Retina (tissue), 1 donor: Measurements from ENCODE around the gene PTGR1.
"Not testable (repeated sequence)": the region's sequence is repeated elsewhere in the genome, so short reads cannot be mapped to it uniquely, and the experiment has no call there.

ENCODE experiments used
- DNase-seq: peaks from one replicate; pipeline ENCODE4 v3.0.0-alpha.2; 2016

Gene PTGR1

GRCh38 chr9:111599092-111599954, at the start of gene PTGR1:
PTGR1 (minus strand) TSS chr9:111599647; CDS start chr9:111597422, 2,225 bp downstream.
- peak; percentile 94 for DNase-seq

- DNase-seq = no peak
Measured at GRCh38 chr9:111649016-111649415, 49.6 kb upstream of the PTGR1 start.

- no peak for DNase-seq
Measured at GRCh38 chr9:111648066-111648465, 48.6 kb upstream of the PTGR1 start.

- no peak for DNase-seq
Measured at GRCh38 chr9:111646417-111646816, 47.0 kb upstream of the PTGR1 start.

GRCh38 chr9:111645806-111646205, 46.4 kb upstream of the PTGR1 start:
- no peak for DNase-seq

- DNase-seq = no peak
Measured at GRCh38 chr9:111644195-111644772, 44.8 kb upstream of the PTGR1 start.

- DNase-seq = no peak
Measured at GRCh38 chr9:111637421-111637950, 38.0 kb upstream of the PTGR1 start.

- no peak for DNase-seq
Measured at GRCh38 chr9:111634860-111635259, 35.4 kb upstream of the PTGR1 start.

GRCh38 chr9:111633389-111633736, 33.9 kb upstream of the PTGR1 start:
- DNase-seq = no peak

GRCh38 chr9:111632695-111633388, 33.4 kb upstream of the PTGR1 start:
- no peak for DNase-seq

GRCh38 chr9:111632060-111632459, 32.6 kb upstream of the PTGR1 start:
- DNase-seq = no peak

GRCh38 chr9:111631214-111631971, 31.9 kb upstream of the PTGR1 start, which contains the start of gene DNAJC25:
DNAJC25 (plus strand) TSS chr9:111631334; CDS start chr9:111631408, 74 bp downstream.
- DNase-seq = peak; percentile 96

- no peak for DNase-seq
Measured at GRCh38 chr9:111630964-111631213, 31.4 kb upstream of the PTGR1 start.

GRCh38 chr9:111630182-111630963, 30.9 kb upstream of the PTGR1 start:
- DNase-seq = no peak

- no peak for DNase-seq
Measured at GRCh38 chr9:111628411-111628810, 29.0 kb upstream of the PTGR1 start.

GRCh38 chr9:111627260-111627963, 28.0 kb upstream of the PTGR1 start:
- no peak for DNase-seq

- DNase-seq = no peak
Measured at GRCh38 chr9:111622626-111623025, 23.2 kb upstream of the PTGR1 start.

GRCh38 chr9:111621895-111622480, 22.5 kb upstream of the PTGR1 start:
- DNase-seq = no peak

GRCh38 chr9:111617349-111617748, 17.9 kb upstream of the PTGR1 start:
- not testable (repeated sequence) for DNase-seq

- DNase-seq = no peak
Measured at GRCh38 chr9:111615928-111616327, 16.5 kb upstream of the PTGR1 start.

- no peak for DNase-seq
Measured at GRCh38 chr9:111613436-111614040, 14.1 kb upstream of the PTGR1 start.
